HEK293 (cell line): ENCODE measurements around the gene MSRB1.

Experiments used
- BCL11B ChIP-seq: fragments of 450-650 bp; formaldehyde crosslinking; IDR thresholded peaks from 2 replicates; pipeline ENCODE4 v1.5.1; 2016; ENCODE audit warnings: low read depth, missing biosample characterization, missing genetic modification characterization
- PRDM1 ChIP-seq: fragments of 450-650 bp; formaldehyde crosslinking; IDR thresholded peaks from 2 replicates; pipeline ENCODE4; 2016; ENCODE audit warnings: missing biosample characterization, missing genetic modification characterization
- SP7 ChIP-seq: fragments of 450-650 bp; formaldehyde crosslinking; IDR thresholded peaks from 2 replicates; pipeline ENCODE4 v1.5.1; 2016; ENCODE audit warnings: missing biosample characterization, missing genetic modification characterization
- ZFP69B ChIP-seq: fragments of 450-650 bp; formaldehyde crosslinking; IDR thresholded peaks from 2 replicates; pipeline ENCODE4 v1.5.1; 2016; ENCODE audit warnings: missing biosample characterization, missing genetic modification characterization
- ZNF10 ChIP-seq: fragments of 450-650 bp; formaldehyde crosslinking; IDR thresholded peaks from 2 replicates; pipeline ENCODE4 v1.5.1; 2017; ENCODE audit warnings: missing biosample characterization, missing genetic modification characterization
- ZNF146 ChIP-seq: fragments of 450-650 bp; formaldehyde crosslinking; IDR thresholded peaks from 2 replicates; pipeline ENCODE4 v1.5.1; 2016; ENCODE audit warnings: missing biosample characterization, missing genetic modification characterization
- ZNF157 ChIP-seq: fragments of 450-650 bp; formaldehyde crosslinking; IDR thresholded peaks from 2 replicates; pipeline ENCODE4 v1.5.1; 2016; ENCODE audit warnings: missing biosample characterization, missing genetic modification characterization
- ZNF169 ChIP-seq: fragments of 450-650 bp; formaldehyde crosslinking; IDR thresholded peaks from 2 replicates; pipeline ENCODE4 v1.5.1; 2016; ENCODE audit warnings: missing biosample characterization, missing genetic modification characterization
- ZNF202 ChIP-seq: fragments of 450-650 bp; formaldehyde crosslinking; IDR thresholded peaks from 2 replicates; pipeline ENCODE4 v1.5.1; 2016; ENCODE audit warnings: missing biosample characterization, missing genetic modification characterization, borderline replicate concordance
- ZNF280D ChIP-seq: fragments of 450-650 bp; formaldehyde crosslinking; IDR thresholded peaks from 2 replicates; pipeline ENCODE4 v1.5.1; 2016; ENCODE audit warnings: missing biosample characterization, missing genetic modification characterization
- ZNF354C ChIP-seq: fragments of 450-650 bp; formaldehyde crosslinking; IDR thresholded peaks from 2 replicates; pipeline ENCODE4 v1.5.1; 2016; ENCODE audit warnings: missing biosample characterization, missing genetic modification characterization, low read depth, borderline replicate concordance
- ZNF677 ChIP-seq: fragments of 450-650 bp; IDR thresholded peaks from 2 replicates; pipeline ENCODE4 v1.5.0; 2018; ENCODE audit warnings: missing biosample characterization, mild to moderate bottlenecking, missing genetic modification characterization, moderate library complexity
- ZNF843 ChIP-seq: fragments of 450-650 bp; formaldehyde crosslinking; IDR thresholded peaks from 2 replicates; pipeline ENCODE4 v1.5.1; 2016; ENCODE audit warnings: missing biosample characterization, missing genetic modification characterization
- ZSCAN16 ChIP-seq: fragments of 450-650 bp; formaldehyde crosslinking; IDR thresholded peaks from 2 replicates; pipeline ENCODE4 v1.5.1; 2016; ENCODE audit warnings: missing biosample characterization, missing genetic modification characterization
- TF ChIP-seq, protein P1 (sequence below): fragments of 450-650 bp; formaldehyde crosslinking; IDR thresholded peaks from 2 replicates; pipeline ENCODE4 v1.5.1; 2017; ENCODE audit warnings: missing biosample characterization, missing genetic modification characterization
- TF ChIP-seq, protein P2 (sequence below): fragments of 450-650 bp; formaldehyde crosslinking; IDR thresholded peaks from 2 replicates; pipeline ENCODE4 v1.5.1; 2016; ENCODE audit warnings: missing biosample characterization, missing genetic modification characterization
- TF ChIP-seq, protein P3 (sequence below): fragments of 450-650 bp; formaldehyde crosslinking; IDR thresholded peaks from 2 replicates; pipeline ENCODE4 v1.5.1; 2016; ENCODE audit warnings: missing biosample characterization, missing genetic modification characterization
- TF ChIP-seq, protein P4 (sequence below): fragments of 450-650 bp; formaldehyde crosslinking; IDR thresholded peaks from 2 replicates; pipeline ENCODE4 v1.5.1; 2016; ENCODE audit warnings: missing biosample characterization, missing genetic modification characterization
- TF ChIP-seq, protein P5 (sequence below): fragments of 450-650 bp; formaldehyde crosslinking; IDR thresholded peaks from 2 replicates; pipeline ENCODE4 v1.5.1; 2016; ENCODE audit warnings: missing biosample characterization, missing genetic modification characterization
- TF ChIP-seq, protein P6 (sequence below): fragments of 450-650 bp; formaldehyde crosslinking; IDR thresholded peaks from 2 replicates; pipeline ENCODE4 v1.5.1; 2016; ENCODE audit warnings: missing biosample characterization, missing genetic modification characterization, low read depth

MSRB1 gene

DNA sequence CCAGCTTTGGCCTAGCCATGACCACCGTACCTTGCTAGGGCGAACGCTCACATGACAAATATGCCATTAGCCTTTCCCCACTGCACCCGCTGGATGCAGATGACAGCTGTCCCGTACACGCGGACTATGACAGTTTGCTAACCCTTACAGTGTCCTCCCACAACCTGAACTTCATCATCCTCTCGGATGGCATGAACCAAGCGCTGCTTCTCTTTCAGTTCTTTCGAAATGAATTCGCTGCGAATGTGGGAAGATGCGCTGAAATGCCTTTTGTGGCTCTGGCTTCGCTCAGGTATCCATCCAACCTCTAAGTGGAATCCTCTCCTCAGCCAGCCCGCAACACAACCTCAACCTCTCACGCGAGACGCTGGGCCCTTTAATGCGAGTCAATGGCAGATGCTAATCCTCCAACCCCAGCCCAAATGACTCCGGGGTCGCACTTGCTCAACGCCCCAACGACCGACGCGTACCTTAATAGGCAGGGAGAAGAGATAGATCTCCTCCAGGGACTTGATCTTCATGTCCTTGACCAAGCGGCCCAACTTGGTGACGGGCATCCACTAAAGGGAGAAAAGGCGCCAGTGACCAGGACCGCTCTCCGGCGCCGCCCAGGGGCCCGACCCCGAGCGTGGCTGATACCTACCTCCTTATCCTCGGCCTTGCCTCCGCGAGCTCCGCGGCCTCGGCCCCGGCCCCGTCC is 21.0 kb upstream of the MSRB1 start (continued):
- TF ChIP-seq, protein P1, sequence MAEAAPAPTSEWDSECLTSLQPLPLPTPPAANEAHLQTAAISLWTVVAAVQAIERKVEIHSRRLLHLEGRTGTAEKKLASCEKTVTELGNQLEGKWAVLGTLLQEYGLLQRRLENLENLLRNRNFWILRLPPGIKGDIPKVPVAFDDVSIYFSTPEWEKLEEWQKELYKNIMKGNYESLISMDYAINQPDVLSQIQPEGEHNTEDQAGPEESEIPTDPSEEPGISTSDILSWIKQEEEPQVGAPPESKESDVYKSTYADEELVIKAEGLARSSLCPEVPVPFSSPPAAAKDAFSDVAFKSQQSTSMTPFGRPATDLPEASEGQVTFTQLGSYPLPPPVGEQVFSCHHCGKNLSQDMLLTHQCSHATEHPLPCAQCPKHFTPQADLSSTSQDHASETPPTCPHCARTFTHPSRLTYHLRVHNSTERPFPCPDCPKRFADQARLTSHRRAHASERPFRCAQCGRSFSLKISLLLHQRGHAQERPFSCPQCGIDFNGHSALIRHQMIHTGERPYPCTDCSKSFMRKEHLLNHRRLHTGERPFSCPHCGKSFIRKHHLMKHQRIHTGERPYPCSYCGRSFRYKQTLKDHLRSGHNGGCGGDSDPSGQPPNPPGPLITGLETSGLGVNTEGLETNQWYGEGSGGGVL (tag by site-specific recombination) = no peak
- 0 out of 2 replicates have a peak, but pooled peaks have one; percentile 7 for TF ChIP-seq ZNF10 (tag by site-specific recombination)
- TF ChIP-seq, protein P2, sequence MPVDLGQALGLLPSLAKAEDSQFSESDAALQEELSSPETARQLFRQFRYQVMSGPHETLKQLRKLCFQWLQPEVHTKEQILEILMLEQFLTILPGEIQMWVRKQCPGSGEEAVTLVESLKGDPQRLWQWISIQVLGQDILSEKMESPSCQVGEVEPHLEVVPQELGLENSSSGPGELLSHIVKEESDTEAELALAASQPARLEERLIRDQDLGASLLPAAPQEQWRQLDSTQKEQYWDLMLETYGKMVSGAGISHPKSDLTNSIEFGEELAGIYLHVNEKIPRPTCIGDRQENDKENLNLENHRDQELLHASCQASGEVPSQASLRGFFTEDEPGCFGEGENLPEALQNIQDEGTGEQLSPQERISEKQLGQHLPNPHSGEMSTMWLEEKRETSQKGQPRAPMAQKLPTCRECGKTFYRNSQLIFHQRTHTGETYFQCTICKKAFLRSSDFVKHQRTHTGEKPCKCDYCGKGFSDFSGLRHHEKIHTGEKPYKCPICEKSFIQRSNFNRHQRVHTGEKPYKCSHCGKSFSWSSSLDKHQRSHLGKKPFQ = no peak
- TF ChIP-seq BCL11B = no peak
- TF ChIP-seq, protein P3, sequence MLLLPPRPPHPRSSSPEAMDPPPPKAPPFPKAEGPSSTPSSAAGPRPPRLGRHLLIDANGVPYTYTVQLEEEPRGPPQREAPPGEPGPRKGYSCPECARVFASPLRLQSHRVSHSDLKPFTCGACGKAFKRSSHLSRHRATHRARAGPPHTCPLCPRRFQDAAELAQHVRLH (tag by site-specific recombination) = no peak
- no peak for TF ChIP-seq ZNF280D (tag by site-specific recombination)
- no peak for TF ChIP-seq ZNF677 (tag by site-specific recombination)
- TF ChIP-seq ZNF843 (tag by site-specific recombination) = no peak
- TF ChIP-seq SP7 = no peak
- TF ChIP-seq ZFP69B (tag by site-specific recombination) = no peak
- 0 out of 2 replicates have a peak, but pooled peaks have one; percentile 3 for TF ChIP-seq ZNF146 (tag by site-specific recombination)
- TF ChIP-seq ZNF354C (tag by site-specific recombination) = no peak
- TF ChIP-seq ZSCAN16 (tag by site-specific recombination) = no peak
- TF ChIP-seq ZNF169 = no peak
- TF ChIP-seq ZNF157 (tag by site-specific recombination) = no peak
- TF ChIP-seq PRDM1 (tag by site-specific recombination) = no peak
- TF ChIP-seq, protein P4, sequence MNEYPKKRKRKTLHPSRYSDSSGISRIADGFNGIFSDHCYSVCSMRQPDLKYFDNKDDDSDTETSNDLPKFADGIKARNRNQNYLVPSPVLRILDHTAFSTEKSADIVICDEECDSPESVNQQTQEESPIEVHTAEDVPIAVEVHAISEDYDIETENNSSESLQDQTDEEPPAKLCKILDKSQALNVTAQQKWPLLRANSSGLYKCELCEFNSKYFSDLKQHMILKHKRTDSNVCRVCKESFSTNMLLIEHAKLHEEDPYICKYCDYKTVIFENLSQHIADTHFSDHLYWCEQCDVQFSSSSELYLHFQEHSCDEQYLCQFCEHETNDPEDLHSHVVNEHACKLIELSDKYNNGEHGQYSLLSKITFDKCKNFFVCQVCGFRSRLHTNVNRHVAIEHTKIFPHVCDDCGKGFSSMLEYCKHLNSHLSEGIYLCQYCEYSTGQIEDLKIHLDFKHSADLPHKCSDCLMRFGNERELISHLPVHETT (tag by site-specific recombination) = no peak; the same call in 1 of the 2 replicates
- TF ChIP-seq, protein P5, sequence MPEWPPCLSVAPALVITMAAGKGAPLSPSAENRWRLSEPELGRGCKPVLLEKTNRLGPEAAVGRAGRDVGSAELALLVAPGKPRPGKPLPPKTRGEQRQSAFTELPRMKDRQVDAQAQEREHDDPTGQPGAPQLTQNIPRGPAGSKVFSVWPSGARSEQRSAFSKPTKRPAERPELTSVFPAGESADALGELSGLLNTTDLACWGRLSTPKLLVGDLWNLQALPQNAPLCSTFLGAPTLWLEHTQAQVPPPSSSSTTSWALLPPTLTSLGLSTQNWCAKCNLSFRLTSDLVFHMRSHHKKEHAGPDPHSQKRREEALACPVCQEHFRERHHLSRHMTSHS (tag by site-specific recombination) = no peak
- TF ChIP-seq, protein P6, sequence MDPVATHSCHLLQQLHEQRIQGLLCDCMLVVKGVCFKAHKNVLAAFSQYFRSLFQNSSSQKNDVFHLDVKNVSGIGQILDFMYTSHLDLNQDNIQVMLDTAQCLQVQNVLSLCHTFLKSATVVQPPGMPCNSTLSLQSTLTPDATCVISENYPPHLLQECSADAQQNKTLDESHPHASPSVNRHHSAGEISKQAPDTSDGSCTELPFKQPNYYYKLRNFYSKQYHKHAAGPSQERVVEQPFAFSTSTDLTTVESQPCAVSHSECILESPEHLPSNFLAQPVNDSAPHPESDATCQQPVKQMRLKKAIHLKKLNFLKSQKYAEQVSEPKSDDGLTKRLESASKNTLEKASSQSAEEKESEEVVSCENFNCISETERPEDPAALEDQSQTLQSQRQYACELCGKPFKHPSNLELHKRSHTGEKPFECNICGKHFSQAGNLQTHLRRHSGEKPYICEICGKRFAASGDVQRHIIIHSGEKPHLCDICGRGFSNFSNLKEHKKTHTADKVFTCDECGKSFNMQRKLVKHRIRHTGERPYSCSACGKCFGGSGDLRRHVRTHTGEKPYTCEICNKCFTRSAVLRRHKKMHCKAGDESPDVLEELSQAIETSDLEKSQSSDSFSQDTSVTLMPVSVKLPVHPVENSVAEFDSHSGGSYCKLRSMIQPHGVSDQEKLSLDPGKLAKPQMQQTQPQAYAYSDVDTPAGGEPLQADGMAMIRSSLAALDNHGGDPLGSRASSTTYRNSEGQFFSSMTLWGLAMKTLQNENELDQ (tag by site-specific recombination) = no peak
- no peak for TF ChIP-seq ZNF202
